SU-DHL-6 (cell line): ENCODE data around the gene AGBL4.
"Not testable (repeated sequence)": the region's sequence is repeated elsewhere in the genome, so short reads cannot be mapped to it uniquely, and the experiment has no call there.

Experiments used
- H2AFZ ChIP-seq: fragments of 200-600 bp; sonication (generic); 2 replicates; pipeline ENCODE4 v1.6.1; 2014; ENCODE audit warnings: low read depth, mild to moderate bottlenecking, moderate library complexity, mixed read lengths, antibody characterized with exemption, low read length; ENCODE audit not compliant: severe bottlenecking
- H3F3A ChIP-seq: fragments of 200-600 bp; shearing (Covaris generic); 2 replicates; pipeline ENCODE4 v1.6.0; 2016; ENCODE audit warnings: antibody characterized with exemption, mild to moderate bottlenecking; ENCODE audit not compliant: insufficient read depth
- H3K27ac ChIP-seq: fragments of 200-600 bp; sonication (generic); 2 replicates; pipeline ENCODE4 v1.5.1; 2016; ENCODE audit warnings: low read depth, mild to moderate bottlenecking, low read length, moderate library complexity, mixed read lengths
- H3K27me3 ChIP-seq: fragments of 200-600 bp; sonication (generic), shearing (Covaris generic); 2 replicates; pipeline ENCODE4 v1.6.0; 2014; ENCODE audit warnings: mild to moderate bottlenecking, low read length
- H3K36me3 ChIP-seq: fragments of 200-600 bp; sonication (generic); 2 replicates; pipeline ENCODE4 v1.6.1; 2014; ENCODE audit warnings: mild to moderate bottlenecking, low read length, mixed read lengths
- H3K4me2 ChIP-seq: fragments of 300-600, 200-600 bp; shearing (Covaris generic), sonication (generic); 2 replicates; pipeline ENCODE4 v1.6.0; 2014; ENCODE audit warnings: low read length, low read depth, mild to moderate bottlenecking; ENCODE audit not compliant: poor library complexity, severe bottlenecking
- H3K4me3 ChIP-seq: fragments of 200-600 bp; sonication (generic); 2 replicates; pipeline ENCODE4 v1.5.1; 2014; ENCODE audit warnings: antibody characterized with exemption, low read length, mild to moderate bottlenecking, mixed read lengths; ENCODE audit not compliant: insufficient read depth, poor library complexity, severe bottlenecking
- H3K79me2 ChIP-seq: fragments of 200-600 bp; sonication (generic); 2 replicates; pipeline ENCODE4 v1.6.1; 2014; ENCODE audit warnings: mild to moderate bottlenecking, low read length, moderate library complexity; ENCODE audit not compliant: insufficient read depth
- H3K9ac ChIP-seq: fragments of 200-600 bp; sonication (generic); 2 replicates; pipeline ENCODE4 v1.7.0; 2014; ENCODE audit warnings: mild to moderate bottlenecking, low read length
- H3K9me2 ChIP-seq: fragments of 200-600 bp; sonication (generic); replicated peaks from 2 replicates; pipeline ENCODE4 v1.6.1; 2014; ENCODE audit warnings: low read length; ENCODE audit not compliant: insufficient read depth
- H3K9me3 ChIP-seq: fragments of 200-600 bp; sonication (generic); 2 replicates; pipeline ENCODE4 v1.6.1; 2014; ENCODE audit warnings: low read length, mixed read lengths; ENCODE audit not compliant: insufficient read depth
- H4K20me1 ChIP-seq: fragments of 200-600 bp; sonication (generic); 2 replicates; pipeline ENCODE4 v1.6.1; 2014; ENCODE audit warnings: low read depth, mild to moderate bottlenecking, antibody characterized with exemption, low read length, moderate library complexity, mixed read lengths
- EZH2phosphoT487 ChIP-seq: fragments of 200-600 bp; sonication (generic), shearing (Covaris generic); conservative IDR thresholded peaks from 2 replicates; pipeline ENCODE4 v1.6.1; 2018; ENCODE audit warnings: mild to moderate bottlenecking, antibody characterized with exemption, low read length, moderate library complexity, mixed read lengths
- TF ChIP-seq, protein P1 (sequence below): fragments of 200-600 bp; sonication (generic); IDR thresholded peaks from one replicate; pipeline ENCODE4 v1.5.1; 2017; ENCODE audit warnings: antibody characterized with exemption, mild to moderate bottlenecking, low read length, moderate library complexity; ENCODE audit not compliant: insufficient read depth, poor library complexity, severe bottlenecking

The AGBL4 gene

DNA sequence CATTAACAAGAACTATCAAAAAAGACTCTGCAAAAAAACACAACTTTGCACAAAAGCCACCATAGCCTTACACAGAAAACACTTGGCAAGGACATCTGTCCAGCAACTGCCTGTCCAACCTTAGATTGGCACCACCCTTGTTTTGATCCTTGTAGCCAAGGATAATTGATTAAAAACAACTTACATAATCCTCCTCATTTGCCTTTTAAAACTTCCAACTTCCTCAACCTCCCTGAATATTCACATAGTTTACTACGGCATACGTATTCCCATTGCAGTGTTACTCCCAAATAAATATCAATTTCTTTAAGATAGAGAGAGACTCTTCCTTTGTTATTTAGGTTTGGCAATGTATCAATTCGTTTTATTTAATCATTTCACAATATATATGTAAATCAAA is 72.4 kb downstream of the AGBL4 start:
- no peak for TF ChIP-seq EZH2phosphoT487
- TF ChIP-seq, protein P1, sequence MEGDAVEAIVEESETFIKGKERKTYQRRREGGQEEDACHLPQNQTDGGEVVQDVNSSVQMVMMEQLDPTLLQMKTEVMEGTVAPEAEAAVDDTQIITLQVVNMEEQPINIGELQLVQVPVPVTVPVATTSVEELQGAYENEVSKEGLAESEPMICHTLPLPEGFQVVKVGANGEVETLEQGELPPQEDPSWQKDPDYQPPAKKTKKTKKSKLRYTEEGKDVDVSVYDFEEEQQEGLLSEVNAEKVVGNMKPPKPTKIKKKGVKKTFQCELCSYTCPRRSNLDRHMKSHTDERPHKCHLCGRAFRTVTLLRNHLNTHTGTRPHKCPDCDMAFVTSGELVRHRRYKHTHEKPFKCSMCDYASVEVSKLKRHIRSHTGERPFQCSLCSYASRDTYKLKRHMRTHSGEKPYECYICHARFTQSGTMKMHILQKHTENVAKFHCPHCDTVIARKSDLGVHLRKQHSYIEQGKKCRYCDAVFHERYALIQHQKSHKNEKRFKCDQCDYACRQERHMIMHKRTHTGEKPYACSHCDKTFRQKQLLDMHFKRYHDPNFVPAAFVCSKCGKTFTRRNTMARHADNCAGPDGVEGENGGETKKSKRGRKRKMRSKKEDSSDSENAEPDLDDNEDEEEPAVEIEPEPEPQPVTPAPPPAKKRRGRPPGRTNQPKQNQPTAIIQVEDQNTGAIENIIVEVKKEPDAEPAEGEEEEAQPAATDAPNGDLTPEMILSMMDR: no peak

DNA sequence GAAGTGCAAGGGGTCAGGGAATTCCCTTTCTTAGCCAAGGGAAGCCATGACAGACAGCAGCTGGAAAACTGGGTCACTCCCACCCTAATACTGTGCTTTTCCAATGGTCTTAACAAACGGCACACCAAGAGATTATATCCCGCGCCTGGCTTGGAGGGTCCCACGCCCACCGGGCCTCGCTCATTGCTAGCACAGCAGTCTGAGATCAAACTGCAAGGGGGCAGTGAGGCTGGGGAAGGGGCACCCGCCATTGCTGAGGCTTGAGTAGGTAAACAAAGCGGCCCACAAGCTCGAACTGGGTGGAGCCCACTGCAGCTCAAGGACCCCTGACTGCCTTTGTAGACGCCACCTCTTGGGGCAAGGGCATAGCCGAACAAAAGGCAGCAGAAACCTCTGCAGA is 108.5 kb downstream of the AGBL4 start:
- not testable (repeated sequence) for H3K9me2 ChIP-seq, H3K4me2 ChIP-seq, H2AFZ ChIP-seq, H3K36me3 ChIP-seq, H3K27me3 ChIP-seq, H4K20me1 ChIP-seq, H3K27ac ChIP-seq, H3K9ac ChIP-seq, H3F3A ChIP-seq, H3K79me2 ChIP-seq, H3K9me3 ChIP-seq, H3K4me3 ChIP-seq

More for the DNA sequence above, 72.4 kb downstream of the AGBL4 start:
- Histone ChIP-seq H3K9me3 (no peaks in the 10 kb centered on the region), H3K79me2 (no peaks in the 10 kb centered on the region), H3K9ac (no peak overlapping the region), H2AFZ (no peak overlapping the region), H3K4me2 (no peak overlapping the region), H3K36me3 (no peaks in the 10 kb centered on the region), H3F3A (no peaks in the 10 kb centered on the region), H3K27me3 (no peaks in the 10 kb centered on the region), H3K4me3 (no peak overlapping the region), H3K27ac (no peak overlapping the region), H4K20me1 (no peaks in the 10 kb centered on the region), H3K9me2 (no peaks in the 10 kb centered on the region)

DNA sequence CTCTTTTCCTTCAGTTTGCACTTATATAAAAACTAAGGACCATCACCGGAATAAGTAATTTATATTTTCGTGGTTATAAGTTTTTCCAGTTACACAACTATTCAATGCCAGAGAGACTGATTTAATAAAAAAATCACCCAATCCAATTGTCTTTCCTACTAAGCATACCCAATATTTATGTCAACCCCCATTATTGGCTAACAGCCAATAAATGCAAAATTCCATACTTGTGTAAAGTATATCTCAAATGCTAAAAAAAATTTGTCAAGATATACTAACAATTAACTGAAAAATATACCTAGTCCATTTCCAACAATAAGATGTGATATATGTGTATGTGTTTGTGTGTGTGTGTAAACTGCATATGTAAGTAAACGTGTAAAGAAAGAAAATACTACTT is 117.4 kb downstream of the AGBL4 start:
- Histone ChIP-seq H3K9me3 (no peaks in the 10 kb centered on the region), H3K79me2 (no peaks in the 10 kb centered on the region), H3K27ac (no peak overlapping the region), H3K4me2 (no peak overlapping the region), H3K9me2 (no peaks in the 10 kb centered on the region), H2AFZ (no peak overlapping the region), H3K4me3 (no peak overlapping the region), H4K20me1 (no peaks in the 10 kb centered on the region), H3K9ac (no peak overlapping the region), H3F3A (no peaks in the 10 kb centered on the region), H3K27me3 (no peaks in the 10 kb centered on the region), H3K36me3 (no peaks in the 10 kb centered on the region)
- TF ChIP-seq, protein P1: no peak
- TF ChIP-seq EZH2phosphoT487: no peak

DNA sequence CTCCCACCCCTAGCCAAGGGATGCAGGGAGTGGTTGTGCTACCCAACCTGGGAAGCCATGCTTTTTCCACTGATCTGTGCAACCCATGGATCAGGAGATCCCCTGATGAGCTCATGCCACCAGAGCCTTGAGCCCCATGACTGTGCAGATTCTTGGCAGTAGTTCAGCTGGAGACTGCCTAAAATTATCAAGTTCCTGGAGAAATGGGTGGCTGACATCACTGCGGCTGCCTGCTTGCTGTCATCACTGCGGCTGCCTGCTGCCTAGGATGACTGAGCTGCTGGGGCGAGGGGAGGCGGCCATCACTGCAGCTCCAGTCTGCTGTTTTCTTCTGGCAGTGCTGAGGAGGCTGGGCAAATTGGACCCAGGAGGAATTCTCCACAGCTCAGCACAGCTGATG is 159.2 kb downstream of the AGBL4 start:
- TF ChIP-seq, protein P1: no peak
- no peak for TF ChIP-seq EZH2phosphoT487
- no peak overlapping the region for H2AFZ ChIP-seq
- no peaks in the 10 kb centered on the region for H3K9me2 ChIP-seq
- H3K27ac ChIP-seq: no peak overlapping the region
- no peaks in the 10 kb centered on the region for H4K20me1 ChIP-seq
- no peaks in the 10 kb centered on the region for H3K27me3 ChIP-seq
- no peak overlapping the region for H3K9ac ChIP-seq
- no peaks in the 10 kb centered on the region for H3K79me2 ChIP-seq
- H3K4me2 ChIP-seq: no peak overlapping the region
- H3K4me3 ChIP-seq: no peak overlapping the region
- no peaks in the 10 kb centered on the region for H3K36me3 ChIP-seq
- H3F3A ChIP-seq: no peaks in the 10 kb centered on the region
- H3K9me3 ChIP-seq: no peaks in the 10 kb centered on the region
